ENCODE data around the gene POM121L2.

POM121L2 gene

GRCh38 chr6:27312146-27312949 lies at the start of gene POM121L2:
POM121L2 (minus strand) TSS chr6:27312273; CDS start chr6:27312170, 103 bp downstream.
- H3K9me3 Mint-ChIP-seq: peaks cover 5% of the 10 kb centered on the region
- H3K36me3 Mint-ChIP-seq (ENCODE audit: low read depth): no peaks in the 10 kb centered on the region
- peaks cover 7% of the 10 kb centered on the region for H3K4me1 Mint-ChIP-seq (ENCODE audit: low read depth)
- no peak within 1 kb of the TSS for H3K27ac Mint-ChIP-seq
- peaks cover 72% of the 10 kb centered on the region for H3K27me3 Mint-ChIP-seq (ENCODE audit: low read depth)
- peak within 1 kb of the TSS; percentile 77 for H3K4me3 Mint-ChIP-seq

GRCh38 chr6:27359231-27359630 lies 47.2 kb upstream of the POM121L2 start:
- Mint-ChIP-seq H3K27me3 (ENCODE audit: low read depth) (no peaks in the 10 kb centered on the region), H3K4me1 (ENCODE audit: low read depth) (no peaks in the 10 kb centered on the region), H3K27ac (no peak overlapping the region), H3K4me3 (no peak overlapping the region), H3K36me3 (ENCODE audit: low read depth) (peaks cover 3% of the 10 kb centered on the region), H3K9me3 (peaks cover 28% of the 10 kb centered on the region)

GRCh38 chr6:27358786-27359185 lies 46.7 kb upstream of the POM121L2 start:
- Mint-ChIP-seq H3K36me3 (ENCODE audit: low read depth) (peaks cover 3% of the 10 kb centered on the region), H3K9me3 (peaks cover 29% of the 10 kb centered on the region), H3K27me3 (ENCODE audit: low read depth) (no peaks in the 10 kb centered on the region), H3K4me3 (no peak overlapping the region), H3K27ac (no peak overlapping the region), H3K4me1 (ENCODE audit: low read depth) (no peaks in the 10 kb centered on the region)

- Mint-ChIP-seq H3K4me1 (ENCODE audit: low read depth) (no peaks in the 10 kb centered on the region), H3K9me3 (peaks cover 30% of the 10 kb centered on the region), H3K27ac (no peak overlapping the region), H3K4me3 (no peak overlapping the region), H3K36me3 (ENCODE audit: low read depth) (no peaks in the 10 kb centered on the region), H3K27me3 (ENCODE audit: low read depth) (no peaks in the 10 kb centered on the region)
Observed at GRCh38 chr6:27352850-27353249, 40.8 kb upstream of the POM121L2 start.

- H3K9me3 Mint-ChIP-seq: peaks cover 14% of the 10 kb centered on the region
- H3K27ac Mint-ChIP-seq: no peak overlapping the region
- peaks cover 10% of the 10 kb centered on the region for H3K4me1 Mint-ChIP-seq (ENCODE audit: low read depth)
- no peak overlapping the region for H3K4me3 Mint-ChIP-seq
- no peaks in the 10 kb centered on the region for H3K36me3 Mint-ChIP-seq (ENCODE audit: low read depth)
- H3K27me3 Mint-ChIP-seq (ENCODE audit: low read depth): peaks cover 28% of the 10 kb centered on the region
Observed at GRCh38 chr6:27334141-27334540, 22.1 kb upstream of the POM121L2 start.

GRCh38 chr6:27333642-27334040 lies 21.6 kb upstream of the POM121L2 start:
- no peaks in the 10 kb centered on the region for H3K36me3 Mint-ChIP-seq (ENCODE audit: low read depth)
- no peak overlapping the region for H3K27ac Mint-ChIP-seq
- peaks cover 10% of the 10 kb centered on the region for H3K4me1 Mint-ChIP-seq (ENCODE audit: low read depth)
- peaks cover 14% of the 10 kb centered on the region for H3K9me3 Mint-ChIP-seq
- H3K4me3 Mint-ChIP-seq: no peak overlapping the region
- H3K27me3 Mint-ChIP-seq (ENCODE audit: low read depth): peaks cover 28% of the 10 kb centered on the region

- H3K27me3 Mint-ChIP-seq (ENCODE audit: low read depth): peaks cover 28% of the 10 kb centered on the region
- H3K36me3 Mint-ChIP-seq (ENCODE audit: low read depth): no peaks in the 10 kb centered on the region
- peak overlapping the region; percentile 70 for H3K27ac Mint-ChIP-seq
- peaks cover 10% of the 10 kb centered on the region for H3K4me1 Mint-ChIP-seq (ENCODE audit: low read depth)
- peaks cover 14% of the 10 kb centered on the region for H3K9me3 Mint-ChIP-seq
- H3K4me3 Mint-ChIP-seq: peak overlapping the region; percentile 80
Observed at GRCh38 chr6:27332692-27333641, 20.9 kb upstream of the POM121L2 start.

- no peak overlapping the region for H3K27ac Mint-ChIP-seq
- peaks cover 22% of the 10 kb centered on the region for H3K27me3 Mint-ChIP-seq (ENCODE audit: low read depth)
- no peaks in the 10 kb centered on the region for H3K36me3 Mint-ChIP-seq (ENCODE audit: low read depth)
- H3K4me1 Mint-ChIP-seq (ENCODE audit: low read depth): no peaks in the 10 kb centered on the region
- no peaks in the 10 kb centered on the region for H3K9me3 Mint-ChIP-seq
- H3K4me3 Mint-ChIP-seq: no peak overlapping the region
Observed at GRCh38 chr6:27327023-27327738, 15.1 kb upstream of the POM121L2 start.

- Mint-ChIP-seq H3K27ac (no peak overlapping the region), H3K4me1 (ENCODE audit: low read depth) (no peaks in the 10 kb centered on the region), H3K27me3 (ENCODE audit: low read depth) (peaks cover 33% of the 10 kb centered on the region), H3K4me3 (no peak overlapping the region), H3K36me3 (ENCODE audit: low read depth) (no peaks in the 10 kb centered on the region), H3K9me3 (no peaks in the 10 kb centered on the region)
Observed at GRCh38 chr6:27321901-27322300, 9.8 kb upstream of the POM121L2 start.

- H3K4me3 Mint-ChIP-seq: no peak overlapping the region
- no peaks in the 10 kb centered on the region for H3K4me1 Mint-ChIP-seq (ENCODE audit: low read depth)
- no peaks in the 10 kb centered on the region for H3K36me3 Mint-ChIP-seq (ENCODE audit: low read depth)
- peaks cover 33% of the 10 kb centered on the region for H3K27me3 Mint-ChIP-seq (ENCODE audit: low read depth)
- no peaks in the 10 kb centered on the region for H3K9me3 Mint-ChIP-seq
- no peak overlapping the region for H3K27ac Mint-ChIP-seq
Observed at GRCh38 chr6:27321370-27321769, 9.3 kb upstream of the POM121L2 start.

- no peaks in the 10 kb centered on the region for H3K36me3 Mint-ChIP-seq (ENCODE audit: low read depth)
- H3K27ac Mint-ChIP-seq: no peak overlapping the region
- peaks cover 1% of the 10 kb centered on the region for H3K9me3 Mint-ChIP-seq
- H3K4me3 Mint-ChIP-seq: no peak overlapping the region
- H3K4me1 Mint-ChIP-seq (ENCODE audit: low read depth): no peaks in the 10 kb centered on the region
- peaks cover 39% of the 10 kb centered on the region for H3K27me3 Mint-ChIP-seq (ENCODE audit: low read depth)
Observed at GRCh38 chr6:27318973-27319372, 6.9 kb upstream of the POM121L2 start.

GRCh38 chr6:27314046-27314445 lies 2.0 kb upstream of the POM121L2 start:
- Mint-ChIP-seq H3K27ac (no peak overlapping the region), H3K9me3 (peaks cover 5% of the 10 kb centered on the region), H3K4me1 (ENCODE audit: low read depth) (peaks cover 7% of the 10 kb centered on the region), H3K27me3 (ENCODE audit: low read depth) (peaks cover 64% of the 10 kb centered on the region), H3K36me3 (ENCODE audit: low read depth) (no peaks in the 10 kb centered on the region), H3K4me3 (no peak overlapping the region)

GRCh38 chr6:27312950-27313271 lies 838 bp upstream of the POM121L2 start:
- no peaks in the 10 kb centered on the region for H3K36me3 Mint-ChIP-seq (ENCODE audit: low read depth)
- peaks cover 7% of the 10 kb centered on the region for H3K4me1 Mint-ChIP-seq (ENCODE audit: low read depth)
- peak overlapping the region; percentile 77 for H3K4me3 Mint-ChIP-seq
- H3K9me3 Mint-ChIP-seq: peaks cover 5% of the 10 kb centered on the region
- peaks cover 72% of the 10 kb centered on the region for H3K27me3 Mint-ChIP-seq (ENCODE audit: low read depth)
- no peak overlapping the region for H3K27ac Mint-ChIP-seq

- Mint-ChIP-seq H3K4me1 (ENCODE audit: low read depth) (peaks cover 7% of the 10 kb centered on the region), H3K27ac (no peak overlapping the region), H3K4me3 (peak overlapping the region; percentile 77), H3K27me3 (ENCODE audit: low read depth) (peaks cover 70% of the 10 kb centered on the region), H3K9me3 (peaks cover 5% of the 10 kb centered on the region), H3K36me3 (ENCODE audit: low read depth) (no peaks in the 10 kb centered on the region)
Observed at GRCh38 chr6:27311806-27312145, 297 bp downstream of the POM121L2 start.
